Mesodermal cell (in vitro differentiated cells): ENCODE measurements around the gene MUC4.

Source experiments
- H3K27ac ChIP-seq: 2 replicates; pipeline ENCODE4 v1.7.0; 2013; ENCODE audit warnings: mild to moderate bottlenecking, low read depth, low read length, moderate library complexity; ENCODE audit not compliant: severe bottlenecking
- H3K36me3 ChIP-seq: 2 replicates; pipeline ENCODE4 v1.7.1; 2013; ENCODE audit warnings: mild to moderate bottlenecking, low read length, moderate library complexity; ENCODE audit not compliant: control insufficient read depth, insufficient read depth
- H3K4me1 ChIP-seq: one replicate; pipeline ENCODE4 v1.7.1; 2013; ENCODE audit warnings: mild to moderate bottlenecking, low read length; ENCODE audit not compliant: insufficient read depth, control insufficient read depth, poor library complexity, severe bottlenecking
- H3K4me3 ChIP-seq: 2 replicates; pipeline ENCODE4 v1.7.0; 2013; ENCODE audit warnings: low read length, control low read depth, mild to moderate bottlenecking; ENCODE audit not compliant: insufficient read depth, poor library complexity, severe bottlenecking; ENCODE audit errors: extremely low read depth
- H3K9me3 ChIP-seq: 2 replicates; pipeline ENCODE4 v1.7.1; 2013; ENCODE audit warnings: mild to moderate bottlenecking, low read length, moderate library complexity; ENCODE audit not compliant: control insufficient read depth
- WGBS, 2 experiments: methylation state at CpG; one replicate each; pipeline ENCODE4 v1.1.5; 2013; ENCODE audit warnings: missing lambda C conversion rate in 2 of 2; ENCODE audit not compliant: insufficient coverage in 2 of 2; 5-methylcytosine and 5-hydroxymethylcytosine counted together

The MUC4 gene

DNA sequence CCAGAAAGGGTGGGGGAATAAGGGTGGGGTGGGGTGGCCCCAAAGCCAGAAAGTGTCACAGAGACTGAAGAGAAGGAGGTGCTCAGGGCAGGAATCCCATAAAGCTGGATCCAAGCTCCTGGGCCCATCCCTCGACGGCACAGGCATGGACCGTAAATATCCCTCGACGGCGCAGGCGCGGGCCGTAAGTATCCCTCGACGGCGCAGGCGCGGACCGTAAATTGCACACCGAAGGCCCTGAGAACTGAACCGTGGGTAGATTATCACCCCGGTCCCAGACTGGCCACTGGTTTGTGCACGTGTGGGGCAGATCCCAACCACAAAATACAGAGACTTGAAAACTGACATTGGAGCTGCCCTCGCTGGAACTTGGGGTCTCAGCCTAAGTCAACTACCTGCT lies 41.3 kb upstream of the MUC4 start:
- H3K4me1 ChIP-seq = no peaks in the 10 kb centered on the region
- WGBS, 2 experiments = 93% methylated on average over 16 to 20 of the region's 20 CpGs

DNA sequence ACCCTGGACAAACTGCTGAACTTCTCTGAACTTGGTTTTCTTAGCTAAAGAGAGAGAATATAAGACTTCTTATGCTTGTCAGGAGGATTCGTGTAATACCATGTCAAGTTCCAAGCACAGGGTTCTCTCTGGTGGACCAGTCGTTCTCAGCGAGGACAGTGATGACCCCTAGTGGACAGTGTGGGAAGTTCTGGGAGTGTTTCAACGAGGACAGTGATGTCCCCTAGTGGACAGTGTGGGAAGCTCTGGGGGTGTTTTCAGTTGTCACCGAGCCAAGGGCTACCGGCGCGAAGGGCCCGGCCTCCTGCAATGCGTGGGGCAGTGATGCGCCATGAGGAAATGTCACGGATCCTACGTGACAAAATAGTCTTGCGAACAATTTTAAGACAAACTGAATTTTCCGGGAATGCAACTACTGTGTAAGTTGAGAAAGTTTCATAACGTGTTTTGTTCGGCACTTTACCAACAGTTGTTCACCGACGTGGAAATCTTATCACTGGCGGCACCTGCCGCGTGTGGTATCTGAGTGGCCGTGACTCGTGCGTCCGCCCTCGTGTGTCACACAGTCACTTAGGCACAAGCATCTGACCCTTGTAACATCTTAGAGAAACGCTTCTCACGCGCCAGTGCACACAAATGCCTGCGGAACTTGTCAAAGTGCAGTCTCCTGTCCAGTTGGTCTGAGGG lies 39.3 kb upstream of the MUC4 start:
- no peak overlapping the region for H3K27ac ChIP-seq
- no peaks in the 10 kb centered on the region for H3K9me3 ChIP-seq
- H3K4me1 ChIP-seq = no peaks in the 10 kb centered on the region
- H3K36me3 ChIP-seq = no peaks in the 10 kb centered on the region
- H3K4me3 ChIP-seq = no peak overlapping the region
- WGBS, 2 experiments = 50 to 52% methylated on average over 31 of the region's 31 CpGs

More for the DNA sequence above, 41.3 kb upstream of the MUC4 start:
- Histone ChIP-seq H3K4me3 (no peak overlapping the region), H3K27ac (no peak overlapping the region), H3K9me3 (no peaks in the 10 kb centered on the region), H3K36me3 (no peaks in the 10 kb centered on the region)

DNA sequence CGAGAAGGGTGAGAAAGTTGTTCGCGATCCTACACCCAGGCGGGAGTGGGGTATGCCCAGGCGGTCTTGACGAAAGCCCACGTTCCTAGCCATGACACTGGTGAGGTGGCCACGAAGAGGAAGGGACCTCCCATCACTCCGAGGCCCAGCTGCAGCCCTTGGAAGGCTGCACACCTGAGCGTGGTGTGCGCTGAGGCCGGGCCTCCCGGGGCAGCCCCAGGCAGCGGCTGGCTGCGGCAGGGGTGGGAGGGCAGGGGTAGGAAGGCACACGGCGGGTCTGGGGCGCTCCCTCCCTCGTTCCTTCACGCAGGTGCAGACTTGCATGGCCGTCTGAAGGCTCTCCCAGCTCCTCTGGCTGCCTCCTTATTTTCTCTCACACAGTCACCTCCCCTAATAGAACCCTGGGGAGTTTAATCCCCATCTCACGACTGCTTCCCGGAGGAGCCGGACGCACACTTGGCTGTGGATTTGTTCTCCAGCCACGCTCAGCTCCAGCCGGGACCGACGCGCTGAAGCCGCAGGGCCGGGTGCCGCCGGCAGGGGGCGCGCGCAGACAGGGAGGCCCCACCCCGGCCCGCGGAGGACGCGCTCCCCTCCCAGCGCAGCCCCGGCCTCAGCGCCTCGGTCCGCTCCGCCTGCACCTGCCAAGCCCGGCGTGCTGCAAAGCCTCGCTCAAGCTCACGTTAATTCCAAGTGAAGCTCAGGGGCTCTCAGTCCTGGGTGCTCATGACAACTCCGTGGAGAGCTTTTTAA lies 37.8 kb upstream of the MUC4 start:
- H3K27ac ChIP-seq = no peak overlapping the region
- H3K9me3 ChIP-seq = no peaks in the 10 kb centered on the region
- H3K4me3 ChIP-seq = no peak overlapping the region
- WGBS, 2 experiments = 94 to 97% methylated on average over 29 to 47 of the region's 53 CpGs
- H3K4me1 ChIP-seq = no peaks in the 10 kb centered on the region
- no peaks in the 10 kb centered on the region for H3K36me3 ChIP-seq

DNA sequence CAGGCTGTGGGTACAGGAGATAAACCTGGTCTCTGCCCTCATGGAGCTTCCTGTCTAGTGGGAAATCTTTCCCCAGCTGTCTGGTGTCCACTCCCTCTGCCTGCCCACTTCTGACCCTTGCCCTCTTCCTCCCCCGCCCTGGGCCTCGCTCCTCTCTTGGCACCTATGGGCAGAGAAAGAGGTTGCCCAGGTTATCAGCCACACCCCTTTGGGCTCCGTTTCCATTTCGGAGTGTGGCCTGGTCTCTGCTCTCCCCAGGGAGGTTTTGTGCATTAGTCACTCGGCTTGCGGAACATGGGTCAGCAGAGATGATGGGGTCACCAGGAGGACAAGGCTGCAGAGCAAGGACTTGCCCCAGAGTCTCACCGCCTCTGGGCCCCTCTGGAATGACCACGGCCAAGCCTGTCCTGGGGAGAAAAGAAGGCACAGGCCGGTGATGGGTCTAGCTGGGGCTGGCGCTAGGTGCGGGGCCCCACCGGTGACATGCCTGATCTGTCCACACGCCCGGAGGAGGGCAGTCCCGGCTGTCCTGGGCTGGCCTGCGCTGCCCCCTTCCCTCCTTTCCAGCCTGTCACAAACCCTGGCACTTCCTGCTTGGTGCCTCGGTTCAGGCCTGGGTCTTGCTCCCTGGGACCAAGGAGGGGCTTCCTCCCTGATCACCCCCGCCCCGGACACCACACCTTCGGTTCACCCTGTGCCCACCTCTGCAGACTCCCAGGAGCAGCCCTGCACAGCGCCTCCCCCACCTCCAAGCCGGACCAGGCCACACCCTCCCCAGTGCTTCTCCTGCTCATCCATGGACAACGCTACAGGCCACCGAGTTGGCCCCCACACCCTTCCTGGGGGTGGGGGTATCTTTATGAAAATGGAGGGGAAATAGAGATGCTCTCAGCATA lies 35.6 kb upstream of the MUC4 start:
- Histone ChIP-seq H3K9me3 (no peaks in the 10 kb centered on the region), H3K4me1 (no peaks in the 10 kb centered on the region), H3K36me3 (no peaks in the 10 kb centered on the region), H3K27ac (no peak overlapping the region), H3K4me3 (no peak overlapping the region)
- 89 to 90% methylated on average over 17 to 20 of the region's 24 CpGs for WGBS, 2 experiments

DNA sequence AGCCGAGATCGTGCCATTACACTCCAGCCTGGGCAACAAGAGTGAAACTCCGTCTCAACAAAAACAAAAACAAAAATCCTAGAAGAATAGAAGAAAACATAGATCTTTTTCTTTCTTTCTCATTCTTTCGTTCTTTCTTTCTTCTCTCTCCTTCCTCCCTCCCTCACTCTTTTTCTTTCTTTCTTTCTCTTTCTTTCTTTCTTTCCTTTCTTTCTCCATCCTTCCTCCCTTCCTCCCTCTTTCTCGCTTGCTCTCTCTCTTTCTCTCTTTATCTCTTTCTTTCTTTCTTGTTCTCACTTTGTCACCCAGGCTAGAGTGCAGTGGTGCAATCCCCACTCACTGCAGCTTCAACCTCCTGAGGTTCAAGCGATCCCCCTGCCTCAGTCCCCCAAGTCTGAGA lies 33.8 kb upstream of the MUC4 start:
- Histone ChIP-seq H3K36me3 (no peaks in the 10 kb centered on the region), H3K4me3 (no peak overlapping the region), H3K27ac (no peak overlapping the region), H3K9me3 (no peaks in the 10 kb centered on the region), H3K4me1 (no peaks in the 10 kb centered on the region)
- WGBS, 2 experiments = 89 to 95% methylated on average over 3 to 5 of the region's 6 CpGs

DNA sequence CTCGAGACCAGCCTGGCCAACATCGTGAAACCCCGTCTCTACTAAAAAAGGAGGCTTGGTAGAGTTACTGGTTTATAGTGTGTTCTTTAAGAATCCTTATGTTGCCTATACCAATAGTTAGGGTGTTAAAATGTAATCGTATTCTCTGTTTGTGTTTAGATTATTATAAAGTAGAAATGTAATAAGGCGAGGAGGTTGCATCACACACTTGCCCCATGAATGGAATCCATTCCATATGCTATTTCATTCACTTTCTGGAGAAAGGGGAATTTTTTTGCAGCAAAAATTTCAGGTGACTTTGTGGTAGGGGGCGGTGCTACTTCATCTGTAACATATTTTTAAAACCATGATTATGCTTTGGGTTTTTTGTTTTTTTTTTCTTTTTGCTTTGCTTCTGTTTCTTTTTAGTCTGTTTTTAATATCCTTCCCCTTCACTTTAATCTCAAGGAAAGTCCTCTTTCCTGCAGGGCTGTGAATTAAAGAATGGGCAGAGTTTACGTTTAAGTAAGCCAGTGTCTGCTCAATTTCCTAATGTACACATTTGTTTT lies 33.0 kb upstream of the MUC4 start:
- no peak overlapping the region for H3K27ac ChIP-seq
- 68 to 81% methylated on average over 3 to 4 of the region's 7 CpGs for WGBS, 2 experiments
- H3K4me3 ChIP-seq = no peak overlapping the region

DNA sequence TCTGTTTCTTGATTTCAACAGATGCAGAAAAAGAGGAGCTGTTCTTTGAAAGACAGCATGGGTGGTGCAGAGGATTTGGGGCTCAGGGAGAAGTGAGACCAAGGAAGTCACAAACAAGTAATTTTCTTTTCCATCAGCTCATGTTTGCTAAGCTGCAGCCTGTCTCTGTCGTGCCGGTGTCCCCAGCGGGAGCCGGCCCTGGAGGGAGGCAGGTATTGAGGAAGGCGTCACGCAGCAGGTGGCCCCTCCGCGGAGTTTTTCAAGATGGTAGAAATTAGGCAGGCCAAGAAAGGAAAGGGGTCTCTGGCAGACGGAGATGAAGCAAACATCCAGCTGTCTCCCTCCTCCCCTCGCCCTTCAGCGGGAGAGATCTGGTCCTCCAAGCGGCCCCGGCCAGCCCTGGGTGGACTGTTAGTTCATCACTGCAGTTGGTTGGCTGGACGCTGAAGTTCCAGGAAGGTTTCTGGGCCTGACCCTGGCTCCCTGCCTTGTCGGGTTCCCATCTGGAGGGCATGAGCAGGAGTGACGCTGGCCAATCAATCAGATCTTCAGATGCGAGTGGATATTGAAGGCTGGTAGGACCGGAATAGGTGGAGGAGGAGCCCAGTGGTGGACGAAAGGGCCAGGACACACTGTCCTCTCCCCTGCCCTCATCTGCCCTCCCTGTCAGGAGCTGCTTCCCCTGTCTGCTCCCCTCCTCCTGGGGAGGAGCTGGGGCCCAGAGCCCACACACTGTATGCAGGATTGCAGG lies 27.7 kb upstream of the MUC4 start:
- WGBS, 2 experiments = 77 to 82% methylated on average over 12 to 15 of the region's 19 CpGs
- H3K4me3 ChIP-seq = no peak overlapping the region
- H3K27ac ChIP-seq = no peak overlapping the region
- H3K4me1 ChIP-seq = no peaks in the 10 kb centered on the region
- no peaks in the 10 kb centered on the region for H3K36me3 ChIP-seq
- H3K9me3 ChIP-seq = no peaks in the 10 kb centered on the region

More for the DNA sequence above, 33.0 kb upstream of the MUC4 start:
- H3K9me3 ChIP-seq = no peaks in the 10 kb centered on the region
- no peaks in the 10 kb centered on the region for H3K4me1 ChIP-seq
- H3K36me3 ChIP-seq = no peaks in the 10 kb centered on the region

DNA sequence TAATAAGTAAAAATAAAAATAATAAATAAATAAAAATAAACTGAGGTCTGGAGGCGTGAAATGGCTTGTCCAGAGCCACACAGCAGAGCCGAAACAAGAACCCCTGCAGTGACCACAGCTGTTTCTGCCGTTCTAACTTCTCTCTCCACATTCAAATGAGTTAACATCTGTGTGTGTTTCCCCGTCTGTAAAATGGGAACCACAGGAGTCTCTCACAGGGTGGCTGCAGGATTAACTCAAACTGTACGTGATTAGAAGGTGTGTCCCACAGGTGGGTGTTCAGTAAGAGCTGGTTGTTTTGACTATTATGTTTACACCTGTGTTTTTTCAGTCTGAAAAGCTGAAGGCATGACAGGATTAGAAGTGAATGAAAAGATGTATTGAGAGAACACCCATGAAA lies 27.0 kb upstream of the MUC4 start:
- 60 to 74% methylated on average over 3 to 5 of the region's 5 CpGs for WGBS, 2 experiments
- Histone ChIP-seq H3K4me3 (no peak overlapping the region), H3K27ac (no peak overlapping the region), H3K4me1 (no peaks in the 10 kb centered on the region), H3K36me3 (no peaks in the 10 kb centered on the region), H3K9me3 (no peaks in the 10 kb centered on the region)

DNA sequence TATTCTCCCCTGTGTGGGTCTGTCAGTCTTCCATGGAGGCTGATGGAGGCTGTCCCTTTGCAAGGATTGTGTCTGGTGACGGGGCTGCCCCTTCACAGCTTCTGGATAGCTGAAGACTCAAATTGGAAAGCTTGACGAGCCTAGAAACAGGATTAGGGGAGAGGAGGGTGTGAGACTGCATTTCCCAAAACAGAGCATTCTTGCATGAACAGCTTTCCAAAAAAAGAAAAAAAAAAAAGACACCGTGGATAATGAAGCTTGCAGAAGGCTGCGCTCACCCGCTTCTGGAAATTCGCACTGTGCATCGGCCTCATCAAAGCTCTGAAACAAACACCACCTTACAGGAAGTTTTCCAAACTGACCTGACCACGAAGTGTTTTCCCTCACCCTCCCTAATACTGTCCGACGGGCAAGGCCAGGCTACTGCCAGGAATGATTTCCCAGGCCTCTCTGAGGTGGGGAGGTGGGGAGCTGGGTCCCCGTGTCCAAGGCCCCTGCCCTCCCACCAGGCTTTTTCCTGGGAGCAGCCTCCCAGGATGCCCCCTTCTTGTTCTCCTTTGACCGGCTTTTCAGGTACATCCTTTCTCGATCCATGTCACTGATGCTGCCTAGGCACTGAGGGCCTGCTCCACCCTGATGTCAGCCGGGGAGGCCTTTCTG lies 24.9 kb upstream of the MUC4 start:
- Histone ChIP-seq H3K9me3 (no peaks in the 10 kb centered on the region), H3K27ac (no peak overlapping the region), H3K36me3 (no peaks in the 10 kb centered on the region), H3K4me1 (no peaks in the 10 kb centered on the region), H3K4me3 (no peak overlapping the region)
- 90 to 91% methylated on average over 2 to 5 of the region's 14 CpGs for WGBS, 2 experiments
